Right lobe of liver (tissue), 6 donors: ENCODE measurements around the gene TUBA1A. TPM values are rescaled to one million over a fixed set of nuclear protein-coding genes. Genes with fewer than 3 reads are reported as not detected.
"Not testable (repeated sequence)": the region's sequence is repeated elsewhere in the genome, so short reads cannot be mapped to it uniquely, and the experiment has no call there.

Source experiments
- ATAC-seq, 4 donors: fragments of 200-7000 bp; cut with Tn5 transposase; one replicate each; pipeline ENCODE4 v1.9.1; 2020; ENCODE audit warnings: mild to moderate bottlenecking in 4 of 4, moderate library complexity in 4 of 4
- DNase-seq, 3 donors: peaks; one replicate each; pipeline ENCODE4 v3.0.0-alpha.2; 2020
- H3K27ac ChIP-seq, 3 donors: fragments of 200-600 bp; one replicate each; pipeline ENCODE4 v1.8.0; 2022
- H3K27me3 ChIP-seq, 2 donors: fragments of 200-600 bp; one replicate each; pipeline ENCODE4 v1.8.0; 2022
- H3K36me3 ChIP-seq, 4 donors: fragments of 200-600 bp; sonication (generic) in 1 of 4; one replicate each; pipeline versions ENCODE4 v1.5.1 to v1.8.0; 2017 to 2022; ENCODE audit warnings: control low read depth in 1 of 4
- H3K4me1 ChIP-seq, 4 donors: fragments of 200-600 bp; sonication (generic) in 1 of 4; one replicate each; pipeline versions ENCODE4 v1.5.1 to v1.8.0; 2017 to 2022; ENCODE audit warnings: control low read depth in 1 of 4
- H3K4me3 ChIP-seq, 3 donors: fragments of 200-600 bp; one replicate each; pipeline ENCODE4 v1.8.0; 2022
- H3K9me3 ChIP-seq, 4 donors: fragments of 200-600 bp; sonication (generic) in 1 of 4; one replicate each; pipeline versions ENCODE4 v1.5.1 to v1.8.0; 2017 to 2022; ENCODE audit warnings: control low read depth in 1 of 4
- CTCF ChIP-seq, 4 donors: fragments of 200-600 bp in 3 of 4; fragments of 450-650 bp in 1 of 4; IDR thresholded peaks; one replicate each; pipeline versions ENCODE4 v1.5.1 to v1.8.0; 2016 to 2022; ENCODE audit warnings: antibody characterized with exemption in 4 of 4, mild to moderate bottlenecking in 2 of 4
- POLR2A ChIP-seq: fragments of 450-650 bp; IDR thresholded peaks from one replicate; pipeline ENCODE4 v1.6.1; 2017; ENCODE audit warnings: antibody characterized with exemption, mild to moderate bottlenecking
- WGBS: methylation state at CpG from one replicate; pipeline ENCODE4 v1.1.6; 2018; ENCODE audit warnings: low coverage, low lambda C conversion rate; ENCODE audit not compliant: insufficient coverage; ENCODE audit errors: missing lambda C conversion rate; 5-methylcytosine and 5-hydroxymethylcytosine counted together
- intact Hi-C, 2 donors: fragments of 100-400 bp; cut with DNase I; formaldehyde crosslinking; loops; one replicate each; pipeline versions ENCODE4 v1.11.2 to v1.14.1; 2022
- total RNA-seq, 6 experiments: library from RNA; depleted of rRNA in 2 of 6; stranded (reverse); fragments of >200 nt in 2 of 6; fragmentation: NEBNext Ultra II Directional in 3 of 6; extraction: Animal tissue kit (Norgen Biotek cat#: 25700) in 3 of 6; gene quantifications; one replicate each; pipeline versions ENCODE4 v1.1.0 to v1.2.4, GENCODE V29; 2016 to 2023
- donor health status: DM: no; HTN: yes; CAD: no.
- donor health status: DM: no; HTN: no; CAD: no.
- donor health status: DM: no; HTN: no; CAD: no.
- donor health status: DM: no; HTN: yes; CAD: no.
- donor health status: DM: no; HTN: yes; CAD: no.

The TUBA1A gene
- total RNA-seq, 6 experiments from 2014 or later, result 3.8 to 18.9 (median 5.8) TPM

GRCh38 chr12:49189731-49190716 is 1.1 kb upstream of the TUBA1A start:
- Histone ChIP-seq H3K36me3 (no peaks in the 10 kb centered on the region), H3K4me1 (peaks cover 0 to 8% (median 0%) of the 10 kb centered on the region in 4 donors), H3K27me3 (no peaks in the 10 kb centered on the region), H3K27ac (peak overlapping the region; percentile 5 to 97 (median 88)), H3K4me3 (peak overlapping the region in 2 of 3 donors; percentile 55 to 60), H3K9me3 (no peaks in the 10 kb centered on the region)
- DNase-seq, result no peak
- TF ChIP-seq CTCF (IDR thresholded peaks at IDR 0.05), result no peak
- no peak for TF ChIP-seq POLR2A
- no peak for ATAC-seq
- intact Hi-C loops, result no loop called here
- WGBS, result 48% methylated on average over 12 of the region's 12 CpGs

GRCh38 chr12:49188201-49188915 is 522 bp downstream of the TUBA1A start:
- peak overlapping the region; percentile 74 to 97 (median 88) for H3K27ac ChIP-seq
- H3K4me3 ChIP-seq, result peak overlapping the region; percentile 53 to 60 (median 55)
- H3K27me3 ChIP-seq, result no peaks in the 10 kb centered on the region
- TF ChIP-seq CTCF (IDR thresholded peaks at IDR 0.05) (no peak), POLR2A (no peak)
- peaks cover 0 to 8% (median 0%) of the 10 kb centered on the region in 4 donors for H3K4me1 ChIP-seq
- peak; percentile 70 to 78 (median 74) for ATAC-seq
- H3K9me3 ChIP-seq, result no peaks in the 10 kb centered on the region
- intact Hi-C loops, result no loop called here
- peak; percentile 73 to 78 (median 74) for DNase-seq
- 2% methylated on average over 13 of the region's 52 CpGs for WGBS
- no peaks in the 10 kb centered on the region for H3K36me3 ChIP-seq

- WGBS, result 49% methylated on average over 5 of the region's 5 CpGs
- Histone ChIP-seq H3K9me3 (no peaks in the 10 kb centered on the region), H3K4me1 (peaks cover 0 to 8% (median 0%) of the 10 kb centered on the region in 4 donors), H3K27ac (no peak overlapping the region), H3K4me3 (peak overlapping the region in 1 of 3 donors; percentile 53), H3K27me3 (no peaks in the 10 kb centered on the region), H3K36me3 (no peaks in the 10 kb centered on the region)
- ATAC-seq (no peak), DNase-seq (no peak)
- TF ChIP-seq POLR2A (no peak), CTCF (IDR thresholded peaks at IDR 0.05) (no peak)
- intact Hi-C loops, result no loop called here
Measured at GRCh38 chr12:49187184-49187583, 1.7 kb downstream of the TUBA1A start.

GRCh38 chr12:49186307-49186706 is 2.6 kb downstream of the TUBA1A start:
- WGBS, result 61% methylated on average over 4 of the region's 11 CpGs
- not testable (repeated sequence) for DNase-seq

GRCh38 chr12:49184697-49185096 is 4.2 kb downstream of the TUBA1A start:
- H3K4me3 ChIP-seq, intact Hi-C loops, H3K27me3 ChIP-seq, H3K36me3 ChIP-seq, H3K4me1 ChIP-seq, H3K9me3 ChIP-seq, H3K27ac ChIP-seq, ATAC-seq, DNase-seq: not testable (repeated sequence)
- 62% methylated on average over 1 of the region's 1 CpG for WGBS

More at GRCh38 chr12:49186307-49186706, 2.6 kb downstream of the TUBA1A start:
- H3K27me3 ChIP-seq, H3K4me3 ChIP-seq, H3K27ac ChIP-seq, intact Hi-C loops, H3K9me3 ChIP-seq, H3K4me1 ChIP-seq, H3K36me3 ChIP-seq, ATAC-seq: not testable (repeated sequence)

GRCh38 chr12:49183214-49183950 is 5.5 kb downstream of the TUBA1A start:
- DNase-seq, H3K27me3 ChIP-seq, H3K36me3 ChIP-seq, H3K9me3 ChIP-seq, ATAC-seq, H3K4me1 ChIP-seq, H3K27ac ChIP-seq, H3K4me3 ChIP-seq, intact Hi-C loops: not testable (repeated sequence)
- WGBS, result 76% methylated on average over 7 of the region's 15 CpGs
